Right hindlimb (tissue), 1 donor: Measurements from ENCODE around the gene SLC9C2.
"Not testable (repeated sequence)": the region's sequence is repeated elsewhere in the genome, so short reads cannot be mapped to it uniquely, and the experiment has no call there.

Experiments
- DNase-seq: peaks from one replicate; pipeline ENCODE4 v3.0.0-alpha.2; 2018

SLC9C2 gene

GRCh38 chr1:173573596-173573995 is 29.3 kb downstream of the SLC9C2 start:
- DNase-seq, result no peak

GRCh38 chr1:173572201-173572873 is 30.5 kb downstream of the SLC9C2 start:
- no peak for DNase-seq

GRCh38 chr1:173570370-173571007 is 32.4 kb downstream of the SLC9C2 start:
- DNase-seq, result no peak

- DNase-seq, result no peak
Measured at GRCh38 chr1:173568483-173568882, 34.4 kb downstream of the SLC9C2 start.

- DNase-seq, result not testable (repeated sequence)
Measured at GRCh38 chr1:173563846-173564245, 39.0 kb downstream of the SLC9C2 start.

- no peak for DNase-seq
Measured at GRCh38 chr1:173562813-173563212, 40.1 kb downstream of the SLC9C2 start.

GRCh38 chr1:173561263-173561662 is 41.6 kb downstream of the SLC9C2 start:
- DNase-seq, result no peak

- no peak for DNase-seq
Measured at GRCh38 chr1:173560285-173560880, 42.5 kb downstream of the SLC9C2 start.

GRCh38 chr1:173555651-173556305 is 47.1 kb downstream of the SLC9C2 start:
- DNase-seq, result no peak

- DNase-seq, result no peak
Measured at GRCh38 chr1:173554541-173555250, 48.2 kb downstream of the SLC9C2 start.

GRCh38 chr1:173554089-173554488 is 48.8 kb downstream of the SLC9C2 start:
- no peak for DNase-seq

- DNase-seq, result no peak
Measured at GRCh38 chr1:173553312-173553711, 49.6 kb downstream of the SLC9C2 start.

- no peak for DNase-seq
Measured at GRCh38 chr1:173551699-173552098, 51.2 kb downstream of the SLC9C2 start.

GRCh38 chr1:173549813-173550212 is 53.1 kb downstream of the SLC9C2 start:
- no peak for DNase-seq

GRCh38 chr1:173545688-173546087 is 57.2 kb downstream of the SLC9C2 start:
- no peak for DNase-seq

- DNase-seq, result no peak
Measured at GRCh38 chr1:173536223-173536622, 66.6 kb downstream of the SLC9C2 start.

GRCh38 chr1:173532237-173532636 is 70.6 kb downstream of the SLC9C2 start:
- no peak for DNase-seq

- no peak for DNase-seq
Measured at GRCh38 chr1:173530795-173531693, 71.8 kb downstream of the SLC9C2 start.

GRCh38 chr1:173529106-173529505 is 73.8 kb downstream of the SLC9C2 start:
- no peak for DNase-seq

- no peak for DNase-seq
Measured at GRCh38 chr1:173527151-173527826, 75.6 kb downstream of the SLC9C2 start.

GRCh38 chr1:173525926-173526325 is 76.9 kb downstream of the SLC9C2 start:
- DNase-seq, result no peak
